Left lung (tissue), 10 donors: ENCODE measurements around the gene CRIM1. TPM values are rescaled to one million over a fixed set of nuclear protein-coding genes. Genes with fewer than 3 reads are reported as not detected.

Source experiments
- ATAC-seq: fragments of 200-7000 bp; cut with Tn5 transposase; one replicate; pipeline ENCODE4 v1.9.1; 2020; ENCODE audit warnings: moderate library complexity
- DNase-seq, 4 donors: peaks; one replicate each; pipeline ENCODE4 v3.0.0-alpha.2; 2013 to 2020
- H3K27ac ChIP-seq, 2 donors: fragments of 200-600 bp; sonication (generic) in 1 of 2; one replicate each; pipeline versions ENCODE4 v1.5.0 to v1.8.0; 2020 to 2021
- H3K27me3 ChIP-seq, 2 donors: fragments of 200-600 bp; sonication (generic) in 1 of 2; one replicate each; pipeline versions ENCODE4 v1.5.0 to v1.8.0; 2020 to 2021
- H3K36me3 ChIP-seq, 2 donors: fragments of 200-600 bp; sonication (generic) in 1 of 2; one replicate each; pipeline versions ENCODE4 v1.5.0 to v1.8.0; 2020 to 2021
- H3K4me1 ChIP-seq, 2 donors: fragments of 200-600 bp; one replicate each; pipeline ENCODE4 v1.8.0; 2021
- H3K4me3 ChIP-seq, 2 donors: fragments of 200-600 bp; sonication (generic) in 1 of 2; one replicate each; pipeline versions ENCODE4 v1.5.0 to v1.8.0; 2020 to 2021; ENCODE audit warnings: mild to moderate bottlenecking in 1 of 2
- H3K9me3 ChIP-seq, 2 donors: fragments of 200-600 bp; sonication (generic) in 1 of 2; one replicate each; pipeline versions ENCODE4 v1.5.0 to v1.8.0; 2020 to 2021
- CTCF ChIP-seq, 2 donors: fragments of 200-600 bp; sonication (generic) in 1 of 2; IDR thresholded peaks; one replicate each; pipeline versions ENCODE4 v1.5.0 to v1.8.0; 2021; ENCODE audit warnings: antibody characterized with exemption in 2 of 2
- intact Hi-C, 2 donors: fragments of 100-400 bp; cut with DNase I; formaldehyde crosslinking; loops; one replicate each; pipeline versions ENCODE4 v1.11.2 to v1.14.2; 2022
- polyA plus RNA-seq, 6 donors: library from polyadenylated mRNA; unstranded; fragments of 120-200 nt; gene quantifications; one replicate each; pipeline ENCODE4 v1.2.1, GENCODE V29; 2013; ENCODE audit not compliant: insufficient read length in 6 of 6
- total RNA-seq, 2 donors: library from RNA; stranded (reverse); fragmentation: NEBNext Ultra II Directional; extraction: Animal tissue kit (Norgen Biotek cat#: 25700); gene quantifications; one replicate each; pipeline ENCODE4 v1.2.1, GENCODE V29; 2021
- donor health status: DM: no; HTN: yes; CAD: no.
- donor health status: DM: no; HTN: no; CAD: no.

CRIM1 gene
- total and polyA plus RNA-seq, 8 donors, result 28.7 to 72.9 (median 31.4) TPM

DNA sequence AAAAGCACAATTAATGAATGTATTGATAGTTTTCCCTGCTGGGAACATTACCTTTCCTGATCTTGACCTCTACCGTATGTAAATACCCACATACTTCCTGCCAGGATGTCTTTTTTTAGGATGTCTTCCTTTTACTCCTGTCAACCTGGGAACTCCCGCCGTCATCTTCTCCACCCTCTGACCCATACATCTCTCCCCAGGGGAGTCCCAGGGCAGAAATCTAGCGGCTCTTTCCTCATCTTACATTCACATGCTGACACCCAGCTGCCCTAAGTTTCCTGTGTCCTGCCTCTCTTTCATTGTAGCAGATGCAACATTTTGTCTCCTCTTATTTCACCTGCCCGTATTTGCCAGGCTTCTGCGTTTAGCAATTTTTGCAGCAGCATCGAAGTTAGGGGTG lies 107.8 kb downstream of the CRIM1 start:
- no peak overlapping the region for H3K27ac ChIP-seq
- intact Hi-C loops, result no loop called here
- no peaks in the 10 kb centered on the region for H3K27me3 ChIP-seq
- TF ChIP-seq CTCF (IDR thresholded peaks at IDR 0.05), result no peak
- H3K4me3 ChIP-seq, result no peak overlapping the region
- no peaks in the 10 kb centered on the region for H3K9me3 ChIP-seq
- peaks cover 0 to 10% of the 10 kb centered on the region in 2 donors for H3K36me3 ChIP-seq
- peaks cover 11 to 27% of the 10 kb centered on the region in 2 donors for H3K4me1 ChIP-seq
- no peak for ATAC-seq
- DNase-seq, result no peak

- no peak overlapping the region for H3K27ac ChIP-seq
- H3K4me3 ChIP-seq, result no peak overlapping the region
- peaks cover 0 to 10% of the 10 kb centered on the region in 2 donors for H3K36me3 ChIP-seq
- H3K4me1 ChIP-seq, result peaks cover 11 to 27% of the 10 kb centered on the region in 2 donors
- no peaks in the 10 kb centered on the region for H3K9me3 ChIP-seq
- ATAC-seq, result no peak
- TF ChIP-seq CTCF (IDR thresholded peaks at IDR 0.05), result no peak
- H3K27me3 ChIP-seq, result no peaks in the 10 kb centered on the region
- intact Hi-C loops, result no loop called here
- no peak for DNase-seq
These were observed 108.6 kb downstream of the CRIM1 start for GRCh38 chr2:36464006-36464721.

GRCh38 chr2:36466135-36466534 lies 110.6 kb downstream of the CRIM1 start:
- ATAC-seq, result no peak

GRCh38 chr2:36468463-36469105 lies 113.0 kb downstream of the CRIM1 start:
- Histone ChIP-seq H3K27me3 (no peaks in the 10 kb centered on the region), H3K9me3 (peaks cover 0 to 4% of the 10 kb centered on the region in 2 donors), H3K36me3 (peaks cover 0 to 10% of the 10 kb centered on the region in 2 donors), H3K4me3 (no peak overlapping the region), H3K4me1 (no peaks in the 10 kb centered on the region), H3K27ac (no peak overlapping the region)
- TF ChIP-seq CTCF (IDR thresholded peaks at IDR 0.05), result no peak
- intact Hi-C loops, result no loop called here
- ATAC-seq, result no peak
- no peak for DNase-seq

More at GRCh38 chr2:36466135-36466534, 110.6 kb downstream of the CRIM1 start:
- TF ChIP-seq CTCF (IDR thresholded peaks at IDR 0.05), result no peak
- Histone ChIP-seq H3K4me1 (peaks cover 4 to 10% of the 10 kb centered on the region in 2 donors), H3K4me3 (no peak overlapping the region), H3K27me3 (no peaks in the 10 kb centered on the region), H3K9me3 (no peaks in the 10 kb centered on the region), H3K36me3 (peaks cover 0 to 10% of the 10 kb centered on the region in 2 donors), H3K27ac (no peak overlapping the region)
- DNase-seq, result no peak
- intact Hi-C loops, result no loop called here

GRCh38 chr2:36469106-36469477 lies 113.5 kb downstream of the CRIM1 start:
- no peak for DNase-seq
- Histone ChIP-seq H3K9me3 (peaks cover 0 to 7% of the 10 kb centered on the region in 2 donors), H3K27ac (no peak overlapping the region), H3K27me3 (no peaks in the 10 kb centered on the region), H3K4me1 (no peaks in the 10 kb centered on the region), H3K4me3 (no peak overlapping the region), H3K36me3 (peaks cover 0 to 10% of the 10 kb centered on the region in 2 donors)
- intact Hi-C loops, result no loop called here
- ATAC-seq, result no peak
- no peak for TF ChIP-seq CTCF (IDR thresholded peaks at IDR 0.05)
